ENCODE measurements around the gene EIF2D.

- TF ChIP-seq EZH2phosphoT487 (IDR thresholded peaks at IDR 0.05; ENCODE audit: insufficient read depth, low read depth) (no peak), EZH2 (IDR thresholded peaks at IDR 0.05; ENCODE audit: insufficient read depth, poor library complexity, severe bottlenecking) (no peak)
Observed at GRCh38 chr1:206661161-206661820, 49.0 kb upstream of the EIF2D start.

Measured in GM23248 (cell line).